ENCODE measurements around the gene CH25H. TPM values are rescaled to one million over a fixed set of nuclear protein-coding genes. Genes with fewer than 3 reads are reported as not detected.

Gene CH25H
- total RNA-seq, 1 donor from 2014 or later, result not detected

DNA sequence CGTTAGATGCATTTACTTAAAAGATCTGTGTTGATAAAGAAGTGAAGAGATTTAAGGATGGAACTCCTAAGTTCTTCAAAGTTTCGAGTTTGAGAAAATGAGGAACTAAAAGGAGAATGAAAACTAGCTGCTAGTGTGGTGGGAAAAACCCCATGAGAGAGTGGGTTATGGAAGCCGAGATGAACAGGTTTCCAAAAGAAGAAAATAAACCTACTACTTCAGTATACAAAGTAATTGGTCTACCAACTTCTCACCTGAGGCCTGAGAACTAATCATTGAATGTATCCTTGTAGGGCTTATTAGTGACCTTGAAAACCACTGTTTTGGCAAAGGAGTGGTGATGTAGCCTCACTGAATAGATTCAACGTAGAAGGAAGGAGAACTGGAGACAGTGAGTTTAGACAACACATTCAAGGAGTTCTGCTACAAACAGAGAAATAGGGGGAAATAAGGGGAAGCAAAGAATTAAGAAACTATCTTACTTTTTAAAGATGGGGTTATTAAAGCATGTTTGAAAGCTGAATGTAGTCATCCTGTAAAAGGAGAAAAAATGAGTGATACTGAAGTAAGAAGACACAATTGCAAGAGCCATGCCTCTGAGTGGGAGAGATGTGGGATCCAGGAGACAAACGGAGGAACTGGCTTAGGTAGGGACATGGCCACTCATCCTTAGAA is 50.8 kb downstream of the CH25H start:
- no peak overlapping the region for H3K4me3 Mint-ChIP-seq
- H3K27ac Mint-ChIP-seq, result no peak overlapping the region
- peaks cover 59% of the 10 kb centered on the region for H3K27me3 Mint-ChIP-seq (ENCODE audit: insufficient read depth)
- H3K9me3 Mint-ChIP-seq, result no peaks in the 10 kb centered on the region
- no peaks in the 10 kb centered on the region for H3K36me3 Mint-ChIP-seq (ENCODE audit: low read depth)
- peaks cover 6% of the 10 kb centered on the region for H3K4me1 Mint-ChIP-seq (ENCODE audit: low read depth)
- intact Hi-C loops (cut with micrococcal nuclease), result no loop called here
- DNase-seq (ENCODE audit: low spot score), result no peak

Other genes with a start within 250 kb of the CH25H start
- 36.4 and 38.6 TPM in 2 replicates for gene FAS, start 216.5 kb downstream of the CH25H start, total RNA-seq
- 5.3 and 6.2 TPM in 2 replicates for gene LIPA, start 44.5 kb upstream of the CH25H start, total RNA-seq
- 0.34 and 0.47 TPM in 2 replicates for gene IFIT2, start 94.7 kb upstream of the CH25H start, total RNA-seq
- gene IFIT3, start 120.7 kb upstream of the CH25H start, total RNA-seq, result 0.83 and 0.91 TPM in 2 replicates
- gene IFIT1B, start 170.7 kb upstream of the CH25H start, total RNA-seq, result not detected in 2 replicates
- gene IFIT1, start 185.3 kb upstream of the CH25H start, total RNA-seq, result 0.39 and 0.59 TPM in 2 replicates
- gene IFIT5, start 207.3 kb upstream of the CH25H start, total RNA-seq, result 8.7 TPM in 2 replicates

All from activated T-helper 1 cell treated with anti-CD3 and anti-CD28 coated beads, Interleukin-12 subunit alpha, Interleukin-12 subunit beta, Interleukin-2, Interleukin-4 antibody, amounts not matched to agents 30 ng/mL and 10 ng/mL and 1 ng/mL, durations not matched to agents 14 hours and 24 hours and 36 hours (primary cell).